GM21528 (cell line): ENCODE measurements around the gene YAE1.

Experiments used
- ATAC-seq: cut with Tn5 transposase; IDR thresholded peaks from one replicate; pipeline ENCODE4 v1.9.1; 2021; ENCODE audit warnings: mild to moderate bottlenecking, moderate library complexity; ENCODE audit not compliant: unreplicated experiment, low FRiP score

YAE1 gene

DNA sequence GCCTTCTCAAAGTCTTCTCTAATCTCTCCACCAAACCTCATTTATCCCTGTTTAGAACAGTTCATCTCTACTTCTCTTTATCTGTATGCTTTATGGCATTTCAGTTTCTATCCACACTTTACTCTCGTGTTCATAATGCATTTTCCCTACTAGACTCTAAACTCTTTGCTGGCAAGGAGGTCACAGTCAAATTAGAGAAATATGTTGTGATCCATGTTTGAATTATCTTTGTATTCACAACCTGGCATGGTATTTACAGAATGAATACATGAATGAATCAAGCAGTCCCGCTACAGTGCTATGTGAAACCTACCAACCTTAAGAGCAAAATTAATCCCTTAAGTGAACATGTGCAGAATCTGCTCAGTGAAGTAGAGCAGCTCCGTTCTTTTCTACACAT lies 12.8 kb upstream of the YAE1 start:
- no peak for ATAC-seq

DNA sequence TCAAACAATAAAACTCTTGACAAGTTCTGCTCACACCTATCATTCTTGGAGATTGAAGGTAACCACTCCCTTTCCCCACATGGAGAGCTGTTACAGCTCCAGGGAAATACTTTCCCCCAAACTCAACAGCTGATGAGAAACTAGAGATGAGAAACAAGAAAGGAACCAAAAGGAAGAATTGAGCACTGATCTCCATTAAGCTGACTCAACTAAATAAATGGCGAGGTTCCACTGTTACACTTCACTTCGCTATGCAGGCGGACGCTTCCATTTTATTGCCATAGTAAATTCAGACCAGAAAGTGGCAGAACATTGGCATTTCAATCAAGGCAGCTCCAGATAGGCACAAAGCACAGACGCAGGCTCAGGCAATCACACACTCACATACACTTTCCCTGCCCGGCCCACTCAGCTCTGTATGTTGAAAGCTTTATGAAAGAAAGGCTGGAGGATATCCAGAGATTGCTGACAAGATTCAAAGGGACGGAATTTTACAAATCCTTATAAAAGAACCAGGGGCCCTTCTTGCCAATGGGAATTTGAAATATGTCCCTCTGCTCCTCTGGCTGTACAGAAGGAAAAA lies 11.5 kb upstream of the YAE1 start:
- ATAC-seq, result no peak

DNA sequence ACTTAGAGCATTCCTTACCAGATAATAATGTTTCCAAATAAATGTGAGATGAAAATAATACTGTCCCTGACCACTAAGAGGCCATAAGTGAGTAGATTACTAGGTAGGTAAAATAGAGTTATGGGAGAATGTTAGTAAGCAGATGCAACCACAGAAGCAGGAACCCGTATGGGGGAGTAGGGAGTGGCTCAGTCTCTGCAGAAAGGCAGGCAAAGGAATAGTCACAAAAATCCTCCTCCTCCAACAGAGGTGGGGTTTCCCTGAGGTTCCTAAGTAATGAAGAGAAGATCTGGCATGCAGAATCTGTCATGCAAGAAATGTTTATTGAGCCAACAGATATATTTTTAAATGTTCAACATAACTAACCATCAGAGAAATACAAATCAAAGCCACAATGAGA lies 9.0 kb upstream of the YAE1 start:
- no peak for ATAC-seq

DNA sequence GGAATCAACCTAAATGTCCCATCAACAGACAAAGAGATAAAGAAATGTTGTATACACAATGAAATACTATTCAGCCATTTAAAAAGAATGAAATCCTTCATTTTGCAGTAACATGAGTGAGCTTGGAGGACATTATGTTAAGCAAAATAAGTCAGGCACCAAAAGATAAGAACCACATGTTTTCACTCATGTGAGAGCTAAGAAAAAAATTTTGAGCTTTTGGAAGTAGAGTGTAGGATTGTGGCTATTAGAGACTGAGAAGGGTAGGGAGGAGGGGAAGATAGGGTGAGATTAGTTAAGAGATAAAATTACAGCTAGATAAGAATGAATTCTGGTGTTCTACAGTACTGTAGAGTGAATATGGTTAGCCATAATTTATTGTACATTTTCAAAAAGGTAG lies 8.3 kb upstream of the YAE1 start:
- ATAC-seq, result no peak

DNA sequence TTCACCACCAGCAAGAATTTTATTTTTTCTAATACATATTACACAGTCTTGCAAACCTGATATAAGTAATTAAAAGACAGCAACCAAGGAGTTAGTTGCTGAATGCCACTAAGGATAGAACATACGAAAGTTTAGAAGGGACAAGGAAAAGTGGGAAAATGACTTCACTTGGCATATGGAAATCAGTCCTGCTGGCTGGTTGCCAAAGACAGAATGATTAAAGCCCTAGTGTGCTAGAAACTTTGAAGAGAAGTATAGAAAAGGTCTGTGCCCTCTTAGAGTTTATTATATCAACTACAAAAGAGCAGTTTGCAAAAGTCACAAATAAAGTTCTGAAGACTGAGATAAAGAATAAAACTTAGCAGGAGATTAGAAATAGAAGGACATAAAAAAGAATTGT lies 5.8 kb upstream of the YAE1 start:
- no peak for ATAC-seq

DNA sequence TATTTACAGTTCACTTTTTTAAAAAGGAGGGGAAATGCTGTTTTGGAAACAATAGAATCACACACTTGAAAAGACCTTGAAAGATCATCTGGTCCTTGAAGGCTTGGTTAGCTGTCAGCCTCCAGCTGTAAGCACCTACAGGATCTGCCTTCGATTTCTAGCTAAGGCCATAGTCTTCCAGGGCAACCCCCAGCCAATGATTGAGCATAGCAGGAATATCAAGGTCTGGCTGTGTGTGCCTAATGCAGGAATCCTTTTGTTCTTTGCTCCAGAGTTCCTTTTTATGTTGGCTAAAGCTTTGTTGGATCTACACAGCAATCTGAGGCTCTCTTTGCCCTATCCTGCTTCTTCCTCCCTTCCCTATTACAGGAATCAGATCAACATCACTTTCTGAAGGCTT lies 5.2 kb upstream of the YAE1 start:
- no peak for ATAC-seq

DNA sequence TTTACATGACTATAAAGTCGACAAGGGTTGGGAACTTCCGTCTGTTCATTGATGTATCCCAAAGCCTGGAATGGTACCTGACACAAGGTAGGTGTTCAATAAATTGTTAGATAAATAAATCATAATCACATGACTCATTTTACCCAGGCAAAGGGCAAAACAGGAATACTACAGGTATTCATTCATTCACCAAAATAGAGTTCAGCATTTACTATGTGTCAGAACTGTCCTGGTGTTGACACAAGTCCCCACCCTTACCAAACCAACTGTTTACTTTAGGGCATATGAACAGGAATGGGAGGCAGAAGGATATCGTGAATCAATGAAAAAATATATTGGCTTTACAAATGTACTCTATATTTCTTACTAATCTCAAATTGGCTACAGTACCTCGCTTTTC lies 666 bp upstream of the YAE1 start:
- no peak for ATAC-seq

DNA sequence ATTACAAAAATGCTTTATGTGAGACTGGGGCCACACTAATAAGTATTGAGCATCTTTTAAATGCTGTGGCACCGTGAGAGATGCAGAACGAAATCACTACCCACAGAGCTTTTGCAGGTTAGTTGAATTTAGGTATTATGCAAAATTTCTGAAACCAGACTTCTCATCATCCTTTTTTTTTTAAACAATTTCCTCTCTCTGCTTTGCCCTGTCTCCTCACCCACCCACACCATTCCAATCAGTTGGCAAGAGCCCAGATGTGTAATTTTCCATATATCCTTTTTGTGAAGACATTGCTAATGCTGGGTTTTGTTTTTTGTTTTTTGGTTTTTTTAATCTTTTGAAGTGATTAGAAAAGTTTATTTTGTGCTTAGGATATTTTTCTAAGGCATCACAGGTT lies 1.1 kb downstream of the YAE1 start:
- ATAC-seq, result no peak

DNA sequence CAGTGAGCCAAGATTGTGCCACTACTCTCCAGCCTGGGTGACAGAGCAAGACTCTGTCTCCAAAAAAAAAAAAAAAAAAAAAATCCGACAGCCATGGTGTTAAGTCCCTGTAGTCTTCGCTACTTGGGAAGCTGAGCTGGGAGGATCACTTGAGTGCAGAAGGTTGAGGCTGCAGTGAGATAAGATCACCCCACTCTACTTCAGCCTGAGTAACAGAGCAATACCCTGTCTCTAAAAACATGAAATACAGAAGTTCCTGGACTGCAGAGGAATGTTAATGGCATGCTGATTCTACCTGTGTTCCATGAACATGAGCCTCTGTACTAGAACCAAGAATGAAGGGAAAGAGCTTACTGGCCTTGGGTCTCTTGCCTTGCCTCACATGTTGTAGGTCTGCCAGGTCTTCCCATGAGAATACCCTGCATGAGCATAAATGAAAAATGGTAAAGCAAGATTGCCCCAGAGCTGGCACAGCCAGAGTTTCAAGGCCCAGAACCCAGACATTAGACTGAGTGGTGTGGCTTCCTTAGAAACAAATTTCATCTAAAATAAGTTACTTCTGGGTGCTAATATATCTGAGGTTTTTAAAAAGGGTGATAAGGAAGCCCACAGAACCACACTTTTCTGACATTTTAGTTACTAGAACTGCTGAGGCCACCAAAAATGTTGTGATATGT lies 8.6 kb downstream of the YAE1 start:
- no peak for ATAC-seq

DNA sequence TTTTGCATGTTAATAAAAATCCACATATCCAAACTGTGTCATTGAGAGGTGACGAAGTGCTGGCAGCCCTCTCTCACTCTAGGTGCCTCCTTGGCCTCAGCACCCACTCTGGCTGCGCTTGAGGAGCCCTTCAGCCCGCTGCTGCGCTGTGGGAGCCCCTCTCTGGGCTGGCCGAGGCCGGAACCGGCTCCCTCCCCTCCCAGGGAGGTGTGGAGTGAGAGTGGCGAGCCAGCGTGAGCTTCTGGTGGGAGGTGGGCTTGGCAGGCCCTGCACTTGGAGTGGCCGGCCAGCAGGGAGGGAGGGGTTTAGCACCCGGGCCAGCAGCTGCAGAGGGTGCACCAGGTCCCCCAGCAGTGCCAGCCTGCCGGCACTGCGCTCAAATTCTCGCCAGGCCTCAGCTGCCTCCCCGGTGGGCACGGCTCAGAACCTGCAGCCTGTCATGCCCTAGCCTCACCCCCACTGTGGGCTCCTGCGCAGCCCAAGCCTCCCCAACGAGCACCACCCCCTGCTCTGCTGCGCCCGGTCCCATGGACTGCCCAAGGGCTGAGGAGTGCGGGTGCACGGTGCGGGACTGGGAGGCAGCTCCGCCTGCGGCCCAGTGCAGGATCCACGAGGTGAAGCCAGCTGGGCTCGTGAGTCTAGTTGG lies 11.1 kb downstream of the YAE1 start:
- no peak for ATAC-seq

DNA sequence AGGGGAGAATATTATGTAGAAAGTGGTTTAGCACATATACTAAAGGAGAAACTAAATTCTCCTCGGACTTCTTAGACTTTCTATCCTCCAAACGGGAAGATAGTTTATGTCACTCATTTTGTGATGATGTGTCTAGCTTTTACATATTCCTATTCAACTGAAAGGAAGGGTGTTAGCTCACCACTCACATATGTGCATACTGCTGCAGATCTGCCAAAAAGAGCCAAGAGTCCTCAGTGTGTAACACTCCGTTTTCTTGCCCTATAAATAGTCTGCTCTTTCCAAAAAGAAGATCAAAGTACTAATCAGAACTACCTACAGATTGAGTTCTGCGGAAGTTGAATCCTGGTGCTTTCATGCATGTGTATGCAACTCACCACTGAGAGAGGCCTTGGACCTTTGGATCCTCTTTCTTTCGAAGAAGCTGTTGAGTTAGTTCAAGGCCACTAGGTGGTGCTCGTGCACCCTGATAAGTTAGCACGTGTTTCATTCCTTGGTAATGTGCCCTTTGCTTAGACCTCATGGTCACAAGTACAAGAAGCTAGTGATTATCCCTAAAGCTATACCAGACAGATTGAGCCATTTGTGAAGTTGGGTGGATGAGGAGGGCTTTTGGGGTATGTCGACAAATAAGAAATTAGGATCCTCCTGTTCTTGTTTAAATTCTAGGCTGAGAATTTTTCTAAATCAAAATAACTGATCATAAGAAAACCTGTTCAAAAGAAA lies 14.1 kb downstream of the YAE1 start:
- ATAC-seq, result peak; percentile 85

DNA sequence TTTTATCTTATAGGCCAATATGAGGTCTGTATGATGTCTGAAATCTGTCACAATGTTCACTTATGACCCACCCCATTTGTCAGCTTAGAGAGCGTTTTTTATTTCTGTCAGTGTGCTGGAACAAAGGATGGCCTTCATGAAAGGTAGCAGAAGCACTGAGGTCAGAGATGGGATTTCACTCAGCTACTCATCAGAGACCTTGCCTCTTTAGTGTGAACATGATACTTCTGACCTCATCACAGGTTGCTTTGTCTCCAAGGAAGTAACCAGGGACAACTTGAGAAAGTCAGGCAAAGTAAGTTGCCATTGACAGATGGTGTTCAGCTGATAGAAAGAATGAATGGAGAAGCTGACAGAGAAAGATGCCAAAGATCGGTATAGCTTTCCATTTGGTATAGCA lies 16.3 kb downstream of the YAE1 start:
- ATAC-seq, result no peak

DNA sequence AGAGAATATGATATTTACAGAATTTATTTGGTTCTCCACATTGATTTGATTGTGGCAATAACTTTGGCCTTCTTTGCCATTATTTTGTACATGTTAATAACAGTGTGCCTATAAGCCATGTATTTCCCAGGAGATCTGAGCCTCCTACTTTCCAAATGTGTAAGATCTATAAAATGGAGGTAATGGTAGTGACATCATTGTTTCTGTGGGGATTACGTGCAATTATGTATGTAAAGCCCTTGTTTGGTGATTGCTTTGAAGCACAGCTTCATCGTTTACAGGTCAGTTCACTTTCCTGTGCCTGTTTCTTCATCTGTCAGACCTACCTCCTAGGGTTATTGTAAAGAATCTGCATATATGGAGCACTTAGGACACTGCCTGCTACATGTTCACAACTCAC lies 17.3 kb downstream of the YAE1 start:
- ATAC-seq, result no peak

DNA sequence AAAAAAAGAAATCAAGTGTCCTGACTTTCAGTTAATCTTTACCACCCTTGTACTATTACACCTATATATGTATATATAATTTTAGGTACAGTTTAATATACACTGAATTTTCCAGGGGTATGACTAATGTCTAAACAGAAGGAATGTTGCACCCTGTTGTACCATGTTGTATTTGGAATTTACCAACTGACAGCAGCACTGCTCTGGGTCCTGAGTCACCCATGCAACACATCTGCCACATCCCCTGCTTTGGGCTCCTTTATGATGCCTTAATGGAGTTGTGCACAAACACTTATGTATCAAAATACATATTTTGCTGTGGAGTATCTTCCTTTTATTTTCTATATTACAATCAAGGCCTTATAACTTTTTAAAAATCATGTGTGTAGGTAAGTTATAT lies 21.2 kb downstream of the YAE1 start:
- no peak for ATAC-seq

DNA sequence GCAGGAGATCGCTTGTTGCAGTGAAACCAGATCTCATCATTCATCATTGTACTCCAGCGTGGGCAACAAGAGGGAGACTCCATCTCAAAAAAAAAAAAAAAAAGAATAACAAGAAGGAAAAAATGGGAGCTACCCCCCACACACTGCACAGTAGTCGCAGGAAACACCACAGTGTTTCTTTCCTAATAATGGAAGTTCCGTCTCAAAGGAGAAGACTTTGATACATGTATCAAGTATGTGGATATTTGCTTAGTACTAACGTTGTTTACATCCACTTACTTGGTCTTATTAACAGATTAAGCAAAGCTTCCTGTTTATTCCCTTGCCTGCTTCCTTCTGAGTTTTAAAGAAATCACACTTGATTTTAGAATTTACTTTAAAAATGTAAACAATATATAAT lies 22.2 kb downstream of the YAE1 start:
- ATAC-seq, result no peak

DNA sequence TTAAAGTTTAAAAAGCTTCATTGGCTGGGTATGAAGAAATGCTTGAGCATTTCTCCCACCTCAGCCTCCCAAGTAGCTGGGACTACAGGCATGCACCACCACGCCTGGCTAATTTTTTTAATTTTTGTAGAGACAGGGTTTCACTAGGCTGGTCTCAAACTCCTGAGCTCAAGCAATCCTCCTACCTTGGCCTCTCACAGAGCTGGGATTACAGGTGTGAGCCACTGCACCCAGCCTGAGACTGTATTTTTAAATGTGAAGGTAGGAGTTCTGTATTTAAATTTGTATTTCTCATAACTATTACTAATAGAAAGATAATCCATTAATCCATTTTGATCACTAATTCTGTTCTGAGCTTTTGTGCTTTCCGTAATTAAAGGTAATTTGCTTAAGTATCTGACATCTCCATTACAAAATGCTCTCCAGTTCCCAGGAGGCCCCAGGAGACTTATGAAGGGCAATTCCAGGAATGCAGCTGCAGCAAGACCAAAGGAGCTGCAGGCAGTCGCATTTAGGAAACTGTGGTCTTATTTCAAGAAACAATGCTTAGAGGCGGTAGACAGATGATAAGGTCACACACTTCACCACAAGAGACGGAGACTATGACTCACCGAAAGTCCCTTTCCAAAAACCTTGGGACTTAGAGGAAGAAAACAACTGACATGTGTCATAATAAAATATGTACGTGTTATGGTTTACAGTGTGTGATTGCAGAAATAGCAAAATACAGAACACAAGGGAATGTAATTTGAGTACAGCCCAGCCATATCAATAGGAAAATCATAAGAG lies 23.3 kb downstream of the YAE1 start:
- ATAC-seq, result peak; percentile 92

DNA sequence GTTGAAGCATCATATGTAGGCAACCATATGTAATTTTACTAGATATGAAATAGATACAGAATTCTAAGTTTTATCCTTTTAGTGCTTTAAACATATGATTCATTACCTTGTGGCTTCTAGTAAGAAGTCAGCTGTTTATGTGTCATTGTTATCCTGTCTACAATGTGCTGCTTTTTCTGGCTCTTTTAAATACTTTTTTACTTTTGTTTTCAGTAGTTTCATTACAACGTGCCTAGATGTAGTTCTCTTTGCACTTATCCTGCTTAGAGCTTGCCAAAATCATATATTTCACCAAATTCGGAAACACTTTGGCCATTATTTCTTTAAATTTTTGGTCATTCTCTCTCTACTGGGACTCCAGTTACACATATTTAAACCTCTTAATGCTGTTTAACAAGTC lies 26.4 kb downstream of the YAE1 start:
- ATAC-seq, result no peak

DNA sequence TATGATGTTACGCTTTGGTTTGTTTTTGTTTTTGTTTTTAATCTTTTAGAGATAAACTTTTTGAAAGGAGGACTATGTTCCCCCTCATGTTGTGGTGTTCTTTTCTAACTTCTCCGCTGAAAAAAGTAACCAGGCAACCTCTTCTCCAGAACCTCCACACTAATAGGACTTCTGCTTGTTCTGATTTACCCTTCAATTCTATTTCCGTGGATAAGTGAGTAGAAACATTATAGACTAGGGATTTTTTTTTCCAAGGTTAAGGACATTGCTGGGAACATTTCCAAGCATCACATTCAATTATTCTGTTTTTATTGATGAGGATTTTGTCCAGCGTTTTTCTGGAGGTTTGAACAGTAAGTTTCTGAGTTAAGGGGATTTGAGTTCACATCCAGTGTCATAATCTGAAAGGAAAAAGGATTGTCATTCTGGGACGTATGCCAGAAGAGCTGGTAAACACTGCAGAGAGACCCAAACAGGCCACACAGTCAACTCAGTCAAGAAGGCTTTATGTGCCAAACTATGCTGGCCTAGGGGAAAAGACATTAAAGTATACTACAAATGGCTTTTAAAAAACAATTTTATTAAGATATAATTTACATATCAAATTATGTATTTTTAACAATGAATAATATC lies 28.9 kb downstream of the YAE1 start:
- ATAC-seq, result no peak

DNA sequence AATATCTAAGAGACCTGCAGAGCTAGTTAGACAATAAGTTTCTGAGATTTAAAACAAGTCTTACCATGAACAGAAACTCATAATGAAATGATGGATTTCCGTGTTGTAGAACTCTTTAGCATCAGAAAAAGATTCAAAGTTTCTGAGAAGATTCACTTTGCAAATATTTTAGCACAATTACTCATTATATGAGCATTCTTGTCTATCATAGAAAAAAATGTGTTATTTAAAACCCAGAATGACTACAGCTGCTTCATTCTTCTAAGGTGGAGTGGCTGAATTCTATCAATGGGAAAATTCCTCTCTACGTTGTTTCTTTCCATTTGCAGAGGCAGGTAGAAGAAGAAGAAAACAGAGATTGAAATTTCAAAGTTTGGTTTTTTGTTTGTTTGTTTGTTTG lies 36.1 kb downstream of the YAE1 start:
- no peak for ATAC-seq

DNA sequence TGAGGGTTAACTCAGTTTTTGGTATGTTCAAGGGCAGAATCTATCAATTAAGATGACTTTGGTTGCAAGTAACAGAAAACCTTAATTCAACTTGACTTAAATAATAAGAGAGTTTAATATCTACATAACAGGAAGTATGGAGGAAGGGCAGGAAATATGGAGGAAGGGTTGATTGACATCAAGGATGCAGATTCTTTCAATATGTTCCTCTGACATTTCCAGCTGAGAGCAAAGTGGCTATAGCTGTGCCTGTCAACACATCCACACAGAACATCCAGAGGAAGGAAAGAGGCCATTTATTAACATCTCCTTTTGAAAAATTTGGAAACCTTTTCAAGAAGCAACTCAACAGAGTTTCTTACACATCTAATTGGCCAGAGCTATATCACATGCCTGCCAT lies 37.7 kb downstream of the YAE1 start:
- ATAC-seq, result no peak
